HL-60 (cell line): Measurements from ENCODE around the gene COMMD2.

Source experiments
- DNase-seq, 2 experiments: peaks; one replicate each; pipeline ENCODE4 v3.0.0-alpha.2; 2010 to 2020; ENCODE audit warnings: low read depth in 1 of 2, low spot score in 1 of 2
- H3K27ac ChIP-seq: fragments of 250-450 bp; sonication (Bioruptor Pico); replicated peaks from 2 replicates; pipeline ENCODE4 v1.5.1; 2020; ENCODE audit warnings: mild to moderate bottlenecking, moderate library complexity
- H3K27me3 ChIP-seq: fragments of 250-450 bp; sonication (Bioruptor Pico); 2 replicates; pipeline ENCODE4 v1.5.1; 2021; ENCODE audit warnings: mild to moderate bottlenecking, moderate library complexity; ENCODE audit not compliant: insufficient read depth, poor library complexity, severe bottlenecking
- H3K4me3 ChIP-seq: replicated peaks from 2 replicates; pipeline ENCODE4 v1.5.1; 2011; ENCODE audit warnings: mild to moderate bottlenecking, control low read depth, low read length; ENCODE audit not compliant: insufficient read depth
- CTCF ChIP-seq: IDR thresholded peaks from one replicate; pipeline ENCODE4 v1.5.1; 2011; ENCODE audit warnings: low read length, control low read depth, inconsistent platforms; ENCODE audit not compliant: insufficient read depth
- GABPA ChIP-seq: IDR thresholded peaks from 2 replicates; pipeline ENCODE4 v1.6.1; 2012; ENCODE audit warnings: low read depth
- POLR2AphosphoS5 ChIP-seq: IDR thresholded peaks from 2 replicates; pipeline ENCODE4 v1.6.1; 2012; ENCODE audit warnings: low read depth
- REST ChIP-seq: IDR thresholded peaks from 2 replicates; pipeline ENCODE4 v1.6.1; 2012; ENCODE audit warnings: low read depth; ENCODE audit not compliant: insufficient replicate concordance
- SPI1 ChIP-seq: IDR thresholded peaks from 2 replicates; pipeline ENCODE4 v1.6.1; 2012; ENCODE audit warnings: low read depth, mild to moderate bottlenecking, borderline replicate concordance

COMMD2 gene

GRCh38 chr3:149752788-149753136 is 473 bp upstream of the COMMD2 start:
- Histone ChIP-seq H3K27ac (peak overlapping the region; percentile 5), H3K27me3 (no peaks in the 10 kb centered on the region), H3K4me3 (peak overlapping the region; percentile 99)
- no peak for DNase-seq
- TF ChIP-seq REST (no peak), SPI1 (no peak), POLR2AphosphoS5 (no peak), GABPA (no peak), CTCF (no peak)

GRCh38 chr3:149751551-149751950 is 738 bp downstream of the COMMD2 start:
- no peaks in the 10 kb centered on the region for H3K27me3 ChIP-seq
- H3K27ac ChIP-seq, result no peak overlapping the region; the same call in 1 of the 2 replicates
- peak in 1 of 2 experiments; percentile 14 for DNase-seq
- TF ChIP-seq SPI1 (peak; percentile 68), CTCF (no peak)
- H3K4me3 ChIP-seq, result peak overlapping the region; percentile 99

GRCh38 chr3:149744606-149745005 is 7.7 kb downstream of the COMMD2 start:
- TF ChIP-seq GABPA (no peak), SPI1 (no peak), CTCF (no peak), REST (no peak), POLR2AphosphoS5 (no peak)
- no peak overlapping the region for H3K27ac ChIP-seq
- no peaks in the 10 kb centered on the region for H3K27me3 ChIP-seq
- no peak overlapping the region for H3K4me3 ChIP-seq
- DNase-seq, result no peak

GRCh38 chr3:149744151-149744550 is 8.1 kb downstream of the COMMD2 start:
- no peak for DNase-seq

More at GRCh38 chr3:149744151-149744550, 8.1 kb downstream of the COMMD2 start:
- TF ChIP-seq SPI1 (no peak), GABPA (no peak), CTCF (no peak), REST (no peak), POLR2AphosphoS5 (no peak)
- H3K27me3 ChIP-seq, result no peaks in the 10 kb centered on the region
- no peak overlapping the region for H3K27ac ChIP-seq
- no peak overlapping the region for H3K4me3 ChIP-seq
